Measurements from ENCODE around the gene SPATS2L.

Gene SPATS2L

DNA sequence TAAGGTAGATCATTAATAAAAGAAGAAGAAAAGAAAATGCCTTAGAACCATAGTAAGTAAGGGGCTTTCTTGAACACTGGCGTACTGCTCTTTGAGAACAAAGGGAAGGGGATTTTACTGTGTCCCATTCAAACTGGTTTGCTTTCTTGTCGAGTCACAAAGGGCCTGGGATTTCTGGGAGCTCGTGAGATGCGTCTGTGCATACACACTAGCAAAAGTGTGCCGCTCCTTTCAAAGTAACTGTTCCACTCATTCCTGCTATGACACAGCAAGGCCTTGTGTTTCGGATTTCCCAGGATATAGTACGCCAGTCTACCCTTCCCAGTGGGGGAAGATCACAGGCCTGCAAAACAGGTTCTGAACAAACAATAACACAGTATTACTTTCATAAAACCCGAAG is 110.4 kb downstream of the SPATS2L start:
- Histone ChIP-seq H3K27me3 (ENCODE audit: insufficient read depth, insufficient read length) (no peaks in the 10 kb centered on the region), H3K4me3 (ENCODE audit: insufficient read length, low read depth) (no peak overlapping the region), H3K9me3 (ENCODE audit: insufficient read depth, low read length) (no peaks in the 10 kb centered on the region), H3K9ac (ENCODE audit: insufficient read length, low read depth) (no peak overlapping the region), H3K36me3 (ENCODE audit: insufficient read depth, insufficient read length, low read length) (peaks cover 27% of the 10 kb centered on the region), H3K4me1 (ENCODE audit: insufficient read depth, insufficient read length) (no peaks in the 10 kb centered on the region)
- no peak for DNase-seq (ENCODE audit: low read depth, low spot score)
- TF ChIP-seq ZNF274 (IDR thresholded peaks at IDR 0.05; ENCODE audit: low read depth, low read length) (no peak), YY1 (IDR thresholded peaks at IDR 0.05; ENCODE audit: insufficient read depth, insufficient read length) (no peak), SUZ12 (IDR thresholded peaks at IDR 0.05; ENCODE audit: extremely low read depth, insufficient read depth, insufficient read length) (no peak)

DNA sequence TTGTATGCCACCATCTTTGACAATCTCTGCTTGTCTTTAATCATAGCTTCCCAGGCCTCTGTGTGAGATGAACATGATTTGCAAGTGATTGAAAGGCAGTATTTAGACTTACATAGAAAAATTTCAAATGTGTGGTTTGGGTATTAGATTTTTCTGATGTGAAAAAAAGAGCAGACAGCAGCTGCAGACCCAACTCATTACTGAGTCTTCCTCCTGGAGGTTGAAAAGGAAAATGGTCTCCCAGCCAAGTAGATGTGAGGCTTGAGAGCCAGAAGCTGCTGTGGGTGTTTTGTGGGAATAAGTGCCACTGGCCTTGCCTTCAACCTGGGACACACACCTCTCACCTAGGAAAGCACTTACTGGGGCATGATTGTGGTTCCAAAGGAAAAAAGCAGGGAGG is 110.9 kb downstream of the SPATS2L start:
- H3K4me1 ChIP-seq (ENCODE audit: insufficient read depth, insufficient read length) = no peaks in the 10 kb centered on the region
- DNase-seq (ENCODE audit: low read depth, low spot score) = no peak
- H3K9ac ChIP-seq (ENCODE audit: insufficient read length, low read depth) = no peak overlapping the region
- H3K36me3 ChIP-seq (ENCODE audit: insufficient read depth, insufficient read length, low read length) = peaks cover 32% of the 10 kb centered on the region
- TF ChIP-seq YY1 (IDR thresholded peaks at IDR 0.05; ENCODE audit: insufficient read depth, insufficient read length) = no peak
- no peak for TF ChIP-seq SUZ12 (IDR thresholded peaks at IDR 0.05; ENCODE audit: extremely low read depth, insufficient read depth, insufficient read length)
- no peak for TF ChIP-seq ZNF274 (IDR thresholded peaks at IDR 0.05; ENCODE audit: low read depth, low read length)
- no peaks in the 10 kb centered on the region for H3K27me3 ChIP-seq (ENCODE audit: insufficient read depth, insufficient read length)
- no peak overlapping the region for H3K4me3 ChIP-seq (ENCODE audit: insufficient read length, low read depth)
- no peaks in the 10 kb centered on the region for H3K9me3 ChIP-seq (ENCODE audit: insufficient read depth, low read length)

DNA sequence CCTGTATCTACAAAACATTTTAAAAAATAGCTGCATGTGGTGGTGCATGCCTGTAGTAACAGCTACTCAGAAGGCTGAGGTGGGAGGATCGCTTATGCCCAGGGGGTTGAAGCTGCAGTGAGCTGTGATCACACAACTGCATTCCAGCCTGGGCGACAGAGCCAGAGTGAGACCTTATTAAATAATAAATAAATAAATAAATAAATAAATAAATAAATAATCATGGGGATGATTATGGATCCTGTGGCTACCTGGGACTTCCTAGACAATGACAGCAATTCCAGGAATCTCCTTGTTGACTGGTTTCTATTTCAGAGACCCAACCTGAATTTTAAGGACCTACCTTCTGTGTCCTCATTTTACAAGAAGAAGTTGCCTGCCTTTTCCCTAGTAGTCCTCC is 111.9 kb downstream of the SPATS2L start:
- Histone ChIP-seq H3K9ac (ENCODE audit: insufficient read length, low read depth) (no peak overlapping the region), H3K27me3 (ENCODE audit: insufficient read depth, insufficient read length) (no peaks in the 10 kb centered on the region), H3K36me3 (ENCODE audit: insufficient read depth, insufficient read length, low read length) (peaks cover 40% of the 10 kb centered on the region), H3K4me1 (ENCODE audit: insufficient read depth, insufficient read length) (no peaks in the 10 kb centered on the region), H3K4me3 (ENCODE audit: insufficient read length, low read depth) (no peak overlapping the region), H3K9me3 (ENCODE audit: insufficient read depth, low read length) (no peaks in the 10 kb centered on the region)
- TF ChIP-seq YY1 (IDR thresholded peaks at IDR 0.05; ENCODE audit: insufficient read depth, insufficient read length) (no peak), SUZ12 (IDR thresholded peaks at IDR 0.05; ENCODE audit: extremely low read depth, insufficient read depth, insufficient read length) (no peak), ZNF274 (IDR thresholded peaks at IDR 0.05; ENCODE audit: low read depth, low read length) (no peak)
- DNase-seq (ENCODE audit: low read depth, low spot score) = no peak

DNA sequence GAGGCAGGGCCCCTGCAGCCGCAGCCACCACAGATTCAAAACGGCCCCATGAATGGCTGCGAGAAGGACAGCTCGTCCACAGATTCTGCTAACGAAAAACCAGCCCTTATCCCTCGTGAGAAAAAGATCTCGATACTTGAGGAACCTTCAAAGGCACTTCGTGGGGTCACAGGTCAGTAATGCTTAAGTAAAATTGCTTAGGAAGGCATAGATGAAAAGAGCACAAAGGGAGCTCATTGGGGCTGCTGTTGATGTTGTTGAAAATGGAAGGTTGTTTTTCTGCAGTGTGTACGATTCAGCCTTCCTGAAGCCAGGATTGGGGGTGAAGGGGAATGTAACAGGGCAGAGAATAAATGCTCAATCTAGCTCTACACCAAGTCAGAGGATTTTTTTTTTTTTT is 112.8 kb downstream of the SPATS2L start:
- TF ChIP-seq ZNF274 (IDR thresholded peaks at IDR 0.05; ENCODE audit: low read depth, low read length) (no peak), SUZ12 (IDR thresholded peaks at IDR 0.05; ENCODE audit: extremely low read depth, insufficient read depth, insufficient read length) (no peak), YY1 (IDR thresholded peaks at IDR 0.05; ENCODE audit: insufficient read depth, insufficient read length) (no peak)
- Histone ChIP-seq H3K4me3 (ENCODE audit: insufficient read length, low read depth) (no peak overlapping the region), H3K4me1 (ENCODE audit: insufficient read depth, insufficient read length) (no peaks in the 10 kb centered on the region), H3K9ac (ENCODE audit: insufficient read length, low read depth) (no peak overlapping the region), H3K36me3 (ENCODE audit: insufficient read depth, insufficient read length, low read length) (peaks cover 40% of the 10 kb centered on the region), H3K9me3 (ENCODE audit: insufficient read depth, low read length) (no peaks in the 10 kb centered on the region), H3K27me3 (ENCODE audit: insufficient read depth, insufficient read length) (no peaks in the 10 kb centered on the region)
- DNase-seq (ENCODE audit: low read depth, low spot score) = no peak

DNA sequence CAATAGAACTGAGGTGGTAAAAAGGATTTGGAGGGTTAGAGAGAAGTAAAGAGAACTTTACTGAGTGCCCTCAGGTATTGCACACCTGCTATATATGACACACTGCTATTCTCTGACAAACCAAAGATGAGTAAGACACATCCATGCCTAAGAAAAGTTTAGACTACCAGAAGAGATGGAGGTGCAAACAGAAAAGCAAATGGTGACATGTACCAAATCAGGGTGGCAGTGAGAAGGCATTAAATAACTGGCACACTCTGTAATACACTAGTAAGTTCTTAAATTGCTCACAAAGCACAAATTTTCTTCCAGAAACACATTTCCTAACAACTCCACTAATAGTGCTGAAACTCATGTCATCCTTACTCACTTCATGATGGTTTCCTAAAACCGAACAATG is 114.8 kb downstream of the SPATS2L start:
- DNase-seq (ENCODE audit: low read depth, low spot score) = no peak
- Histone ChIP-seq H3K9me3 (ENCODE audit: insufficient read depth, low read length) (no peaks in the 10 kb centered on the region), H3K9ac (ENCODE audit: insufficient read length, low read depth) (no peak overlapping the region), H3K36me3 (ENCODE audit: insufficient read depth, insufficient read length, low read length) (peaks cover 44% of the 10 kb centered on the region), H3K4me1 (ENCODE audit: insufficient read depth, insufficient read length) (no peaks in the 10 kb centered on the region), H3K27me3 (ENCODE audit: insufficient read depth, insufficient read length) (no peaks in the 10 kb centered on the region), H3K4me3 (ENCODE audit: insufficient read length, low read depth) (no peak overlapping the region)
- TF ChIP-seq ZNF274 (IDR thresholded peaks at IDR 0.05; ENCODE audit: low read depth, low read length) = no peak
- no peak for TF ChIP-seq SUZ12 (IDR thresholded peaks at IDR 0.05; ENCODE audit: extremely low read depth, insufficient read depth, insufficient read length)
- TF ChIP-seq YY1 (IDR thresholded peaks at IDR 0.05; ENCODE audit: insufficient read depth, insufficient read length) = no peak

DNA sequence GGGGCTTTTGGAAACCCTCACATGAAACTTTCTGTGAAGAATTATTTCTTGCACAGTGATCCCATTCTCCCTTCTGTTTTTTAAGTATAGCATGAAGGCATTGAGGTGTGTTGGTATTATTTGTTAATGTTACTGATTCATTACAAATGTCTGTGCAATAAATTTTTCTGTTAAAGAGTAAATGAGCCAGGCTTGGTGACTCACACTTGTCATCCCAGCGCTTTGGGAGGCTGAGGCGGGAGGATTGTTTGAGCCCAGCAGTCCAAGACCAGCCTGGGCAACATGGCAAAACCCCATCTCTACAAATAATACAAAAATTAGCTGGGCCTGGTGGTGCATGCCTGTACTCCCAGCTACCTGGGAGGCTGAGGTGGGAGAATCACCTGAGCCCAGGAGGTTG is 115.6 kb downstream of the SPATS2L start:
- H3K4me1 ChIP-seq (ENCODE audit: insufficient read depth, insufficient read length) = no peaks in the 10 kb centered on the region
- H3K9ac ChIP-seq (ENCODE audit: insufficient read length, low read depth) = no peak overlapping the region
- H3K9me3 ChIP-seq (ENCODE audit: insufficient read depth, low read length) = no peaks in the 10 kb centered on the region
- no peak overlapping the region for H3K4me3 ChIP-seq (ENCODE audit: insufficient read length, low read depth)
- no peak for DNase-seq (ENCODE audit: low read depth, low spot score)
- TF ChIP-seq YY1 (IDR thresholded peaks at IDR 0.05; ENCODE audit: insufficient read depth, insufficient read length) = no peak
- TF ChIP-seq SUZ12 (IDR thresholded peaks at IDR 0.05; ENCODE audit: extremely low read depth, insufficient read depth, insufficient read length) = no peak
- TF ChIP-seq ZNF274 (IDR thresholded peaks at IDR 0.05; ENCODE audit: low read depth, low read length) = no peak
- H3K27me3 ChIP-seq (ENCODE audit: insufficient read depth, insufficient read length) = no peaks in the 10 kb centered on the region
- peaks cover 44% of the 10 kb centered on the region for H3K36me3 ChIP-seq (ENCODE audit: insufficient read depth, insufficient read length, low read length)

DNA sequence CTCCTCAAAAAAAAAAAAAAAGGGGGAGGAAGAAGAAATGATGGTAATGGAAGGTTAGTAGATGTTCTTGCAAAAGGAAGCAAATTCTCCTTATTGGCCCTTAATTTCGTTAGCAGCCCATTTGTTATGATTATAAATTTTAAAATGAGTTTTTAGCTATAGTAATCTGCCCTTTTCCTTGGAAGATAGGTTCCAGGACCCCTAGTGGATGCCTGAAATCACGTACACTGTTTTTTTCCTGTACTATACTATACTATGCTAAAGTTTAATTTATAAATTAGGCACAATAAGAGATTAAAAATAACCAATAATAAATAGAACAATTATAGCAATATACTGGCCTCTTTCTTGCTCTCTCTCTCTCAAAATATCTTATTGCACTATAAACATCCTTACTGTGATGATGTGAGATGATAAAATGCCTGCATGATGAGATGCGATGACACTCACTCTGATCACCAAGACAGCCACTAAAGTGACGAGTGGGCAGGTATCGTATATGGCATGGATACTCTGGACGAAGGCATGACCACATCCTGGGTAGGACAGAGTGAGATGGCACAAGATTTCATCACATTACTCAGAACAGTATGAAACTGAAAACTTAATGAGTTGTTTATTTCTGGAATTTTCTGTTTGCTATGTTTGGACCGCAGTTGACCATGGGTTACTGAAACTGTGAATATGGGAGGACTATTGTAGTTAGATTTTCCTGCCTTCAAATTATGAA is 116.2 kb downstream of the SPATS2L start:
- Histone ChIP-seq H3K9ac (ENCODE audit: insufficient read length, low read depth) (no peak overlapping the region), H3K36me3 (ENCODE audit: insufficient read depth, insufficient read length, low read length) (peaks cover 44% of the 10 kb centered on the region), H3K27me3 (ENCODE audit: insufficient read depth, insufficient read length) (no peaks in the 10 kb centered on the region), H3K9me3 (ENCODE audit: insufficient read depth, low read length) (no peaks in the 10 kb centered on the region), H3K4me3 (ENCODE audit: insufficient read length, low read depth) (no peak overlapping the region), H3K4me1 (ENCODE audit: insufficient read depth, insufficient read length) (no peaks in the 10 kb centered on the region)
- no peak for DNase-seq (ENCODE audit: low read depth, low spot score)
- TF ChIP-seq SUZ12 (IDR thresholded peaks at IDR 0.05; ENCODE audit: extremely low read depth, insufficient read depth, insufficient read length) = no peak
- no peak for TF ChIP-seq ZNF274 (IDR thresholded peaks at IDR 0.05; ENCODE audit: low read depth, low read length)
- no peak for TF ChIP-seq YY1 (IDR thresholded peaks at IDR 0.05; ENCODE audit: insufficient read depth, insufficient read length)

All from NT2/D1 (cell line).